ENCODE data around the gene TNNT3.

DNA sequence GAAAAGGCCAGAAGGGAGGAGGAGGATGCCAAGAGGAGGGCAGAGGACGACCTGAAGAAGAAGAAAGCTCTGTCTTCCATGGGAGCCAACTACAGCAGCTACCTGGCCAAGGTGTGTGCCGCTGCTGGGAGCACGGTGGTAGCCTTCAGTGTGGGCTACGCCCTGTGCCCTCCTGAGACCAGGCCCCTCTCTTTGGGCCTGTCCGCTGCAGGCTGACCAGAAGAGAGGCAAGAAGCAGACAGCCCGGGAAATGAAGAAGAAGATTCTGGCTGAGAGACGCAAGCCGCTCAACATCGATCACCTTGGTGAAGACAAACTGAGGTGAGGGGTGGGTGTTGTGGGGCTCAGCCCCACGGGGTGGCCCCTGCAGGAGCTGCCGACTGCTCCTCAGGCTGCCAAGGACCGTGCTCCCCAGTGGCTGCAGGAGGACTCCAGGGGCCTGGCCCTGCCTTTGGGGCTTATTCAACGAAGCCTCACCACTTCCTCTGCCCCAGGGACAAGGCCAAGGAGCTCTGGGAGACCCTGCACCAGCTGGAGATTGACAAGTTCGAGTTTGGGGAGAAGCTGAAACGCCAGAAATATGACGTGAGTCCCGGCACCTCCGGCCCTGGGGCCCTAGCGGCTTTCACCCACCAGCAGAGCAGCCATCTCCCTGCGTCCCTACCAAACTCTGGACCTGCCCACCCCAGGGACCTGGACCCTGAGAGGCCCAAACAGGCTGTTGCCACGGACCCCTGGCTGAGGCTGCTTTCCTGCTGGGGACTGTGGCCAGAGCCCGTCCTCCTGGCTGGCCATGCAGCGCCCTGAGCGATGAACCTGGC is 15.0 kb downstream of the TNNT3 start:
- TF ChIP-seq, protein P1, sequence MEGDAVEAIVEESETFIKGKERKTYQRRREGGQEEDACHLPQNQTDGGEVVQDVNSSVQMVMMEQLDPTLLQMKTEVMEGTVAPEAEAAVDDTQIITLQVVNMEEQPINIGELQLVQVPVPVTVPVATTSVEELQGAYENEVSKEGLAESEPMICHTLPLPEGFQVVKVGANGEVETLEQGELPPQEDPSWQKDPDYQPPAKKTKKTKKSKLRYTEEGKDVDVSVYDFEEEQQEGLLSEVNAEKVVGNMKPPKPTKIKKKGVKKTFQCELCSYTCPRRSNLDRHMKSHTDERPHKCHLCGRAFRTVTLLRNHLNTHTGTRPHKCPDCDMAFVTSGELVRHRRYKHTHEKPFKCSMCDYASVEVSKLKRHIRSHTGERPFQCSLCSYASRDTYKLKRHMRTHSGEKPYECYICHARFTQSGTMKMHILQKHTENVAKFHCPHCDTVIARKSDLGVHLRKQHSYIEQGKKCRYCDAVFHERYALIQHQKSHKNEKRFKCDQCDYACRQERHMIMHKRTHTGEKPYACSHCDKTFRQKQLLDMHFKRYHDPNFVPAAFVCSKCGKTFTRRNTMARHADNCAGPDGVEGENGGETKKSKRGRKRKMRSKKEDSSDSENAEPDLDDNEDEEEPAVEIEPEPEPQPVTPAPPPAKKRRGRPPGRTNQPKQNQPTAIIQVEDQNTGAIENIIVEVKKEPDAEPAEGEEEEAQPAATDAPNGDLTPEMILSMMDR (IDR thresholded peaks at IDR 0.05): no peak
- TF ChIP-seq POLR2A (IDR thresholded peaks at IDR 0.05): no peak

All from uterus (tissue), 2 donors.